A673 (cell line): ENCODE measurements around the gene RAB3GAP2.

ENCODE experiments used
- EZH2 ChIP-seq: fragments of 200-600 bp; sonication (generic); IDR thresholded peaks from 2 replicates; pipeline ENCODE4 v1.6.1; 2017; ENCODE audit warnings: borderline replicate concordance, low read depth, mild to moderate bottlenecking, mixed read lengths, antibody characterized with exemption, low read length; ENCODE audit not compliant: poor library complexity, severe bottlenecking
- TF ChIP-seq, protein P1 (sequence below): fragments of 300-800, 200-600 bp; sonication (generic); conservative IDR thresholded peaks from 2 replicates; pipeline ENCODE4 v1.5.1; 2017; ENCODE audit warnings: low read depth, mild to moderate bottlenecking, antibody characterized with exemption, low read length, moderate library complexity, mixed read lengths

DNA sequence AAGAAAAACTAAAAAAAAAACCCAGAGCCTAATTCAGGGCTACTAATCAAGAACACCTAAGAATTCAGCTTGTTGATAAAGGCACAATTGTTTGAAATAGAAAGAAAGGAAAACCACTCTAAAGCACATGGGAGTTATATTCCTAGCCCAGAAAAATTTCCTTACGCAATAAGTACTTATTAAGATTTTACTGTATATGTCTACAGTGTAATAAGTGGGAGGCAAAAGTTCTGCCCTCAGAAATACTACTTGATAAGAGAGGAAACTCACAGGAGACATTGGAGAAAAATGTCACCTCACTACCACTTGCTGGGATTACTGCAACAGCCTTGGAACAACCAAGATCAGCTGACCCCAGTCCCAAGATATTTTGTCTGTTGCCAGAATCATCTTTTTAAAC, 112.2 kb downstream of the RAB3GAP2 start:
- TF ChIP-seq EZH2 = no peak
- TF ChIP-seq, protein P1, sequence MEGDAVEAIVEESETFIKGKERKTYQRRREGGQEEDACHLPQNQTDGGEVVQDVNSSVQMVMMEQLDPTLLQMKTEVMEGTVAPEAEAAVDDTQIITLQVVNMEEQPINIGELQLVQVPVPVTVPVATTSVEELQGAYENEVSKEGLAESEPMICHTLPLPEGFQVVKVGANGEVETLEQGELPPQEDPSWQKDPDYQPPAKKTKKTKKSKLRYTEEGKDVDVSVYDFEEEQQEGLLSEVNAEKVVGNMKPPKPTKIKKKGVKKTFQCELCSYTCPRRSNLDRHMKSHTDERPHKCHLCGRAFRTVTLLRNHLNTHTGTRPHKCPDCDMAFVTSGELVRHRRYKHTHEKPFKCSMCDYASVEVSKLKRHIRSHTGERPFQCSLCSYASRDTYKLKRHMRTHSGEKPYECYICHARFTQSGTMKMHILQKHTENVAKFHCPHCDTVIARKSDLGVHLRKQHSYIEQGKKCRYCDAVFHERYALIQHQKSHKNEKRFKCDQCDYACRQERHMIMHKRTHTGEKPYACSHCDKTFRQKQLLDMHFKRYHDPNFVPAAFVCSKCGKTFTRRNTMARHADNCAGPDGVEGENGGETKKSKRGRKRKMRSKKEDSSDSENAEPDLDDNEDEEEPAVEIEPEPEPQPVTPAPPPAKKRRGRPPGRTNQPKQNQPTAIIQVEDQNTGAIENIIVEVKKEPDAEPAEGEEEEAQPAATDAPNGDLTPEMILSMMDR = no peak
